ENCODE data around the gene PACS1.

Gene PACS1

DNA sequence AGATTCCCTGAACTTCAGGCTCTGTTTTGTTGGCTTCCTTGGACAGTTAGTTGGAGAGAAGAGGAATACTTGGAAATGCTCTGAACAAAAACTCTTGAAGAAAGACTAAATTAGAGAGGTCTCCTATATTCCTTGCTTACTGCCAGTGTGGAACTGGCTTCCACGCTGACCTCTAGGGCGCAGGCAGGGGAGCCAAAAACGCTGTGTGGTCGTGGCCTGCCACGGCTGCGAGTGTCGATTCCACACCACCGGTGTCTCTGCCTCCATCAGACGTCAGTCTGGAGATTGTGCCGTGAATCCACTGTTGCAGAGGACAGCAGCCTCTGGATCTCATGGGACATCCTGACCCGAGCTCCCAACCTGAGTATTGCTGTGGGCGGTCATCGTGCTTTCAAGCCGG lies 160.9 kb downstream of the PACS1 start:
- TF ChIP-seq, protein P1, sequence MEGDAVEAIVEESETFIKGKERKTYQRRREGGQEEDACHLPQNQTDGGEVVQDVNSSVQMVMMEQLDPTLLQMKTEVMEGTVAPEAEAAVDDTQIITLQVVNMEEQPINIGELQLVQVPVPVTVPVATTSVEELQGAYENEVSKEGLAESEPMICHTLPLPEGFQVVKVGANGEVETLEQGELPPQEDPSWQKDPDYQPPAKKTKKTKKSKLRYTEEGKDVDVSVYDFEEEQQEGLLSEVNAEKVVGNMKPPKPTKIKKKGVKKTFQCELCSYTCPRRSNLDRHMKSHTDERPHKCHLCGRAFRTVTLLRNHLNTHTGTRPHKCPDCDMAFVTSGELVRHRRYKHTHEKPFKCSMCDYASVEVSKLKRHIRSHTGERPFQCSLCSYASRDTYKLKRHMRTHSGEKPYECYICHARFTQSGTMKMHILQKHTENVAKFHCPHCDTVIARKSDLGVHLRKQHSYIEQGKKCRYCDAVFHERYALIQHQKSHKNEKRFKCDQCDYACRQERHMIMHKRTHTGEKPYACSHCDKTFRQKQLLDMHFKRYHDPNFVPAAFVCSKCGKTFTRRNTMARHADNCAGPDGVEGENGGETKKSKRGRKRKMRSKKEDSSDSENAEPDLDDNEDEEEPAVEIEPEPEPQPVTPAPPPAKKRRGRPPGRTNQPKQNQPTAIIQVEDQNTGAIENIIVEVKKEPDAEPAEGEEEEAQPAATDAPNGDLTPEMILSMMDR (conservative IDR thresholded peaks at IDR 0.05), result no peak
- TF ChIP-seq ZFX (IDR thresholded peaks at IDR 0.05), result no peak
- no peak overlapping the region for H3K27ac ChIP-seq

DNA sequence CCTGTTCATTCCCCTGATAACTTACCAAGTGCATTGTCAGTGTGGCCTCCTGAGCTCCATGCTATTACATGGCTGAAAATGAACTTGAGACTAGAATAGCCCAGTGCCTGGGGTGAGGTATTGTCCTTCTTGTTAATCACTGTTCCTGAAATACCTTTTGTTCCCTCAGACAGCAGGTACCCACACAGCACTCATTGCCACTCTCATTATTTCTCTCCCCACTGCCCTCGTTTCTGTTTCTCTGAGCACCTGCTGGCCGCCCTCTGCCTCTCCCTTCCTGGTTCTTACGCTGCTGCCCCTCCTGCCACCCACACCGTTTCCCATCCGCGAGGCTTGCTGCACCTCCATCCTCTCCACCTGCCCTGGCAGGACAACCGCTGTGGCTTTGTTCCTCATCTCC lies 161.5 kb downstream of the PACS1 start:
- H3K27ac ChIP-seq, result no peak overlapping the region

DNA sequence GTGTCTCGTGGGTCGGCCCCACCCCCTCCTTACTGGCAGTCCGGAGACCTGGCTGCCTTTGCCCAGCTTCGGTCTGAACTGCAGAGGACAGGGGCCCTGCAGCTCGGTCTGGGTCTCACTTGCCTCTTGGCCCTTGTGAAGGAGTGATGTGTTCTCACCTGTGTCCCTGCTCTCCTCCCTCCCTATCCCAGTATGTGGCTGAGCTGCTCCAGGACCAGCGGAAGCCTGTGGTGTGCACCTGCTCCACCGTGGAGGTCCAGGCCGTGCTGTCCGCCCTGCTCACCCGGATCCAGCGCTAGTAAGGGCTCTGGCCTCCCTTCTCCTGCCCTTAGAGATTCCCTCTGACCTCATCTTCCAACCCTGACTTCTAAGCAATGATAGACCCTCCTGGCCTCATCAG lies 162.7 kb downstream of the PACS1 start:
- no peak overlapping the region; the same call in 1 of the 2 replicates for H3K27ac ChIP-seq

More for the DNA sequence above, 161.5 kb downstream of the PACS1 start:
- TF ChIP-seq, protein P1 (conservative IDR thresholded peaks at IDR 0.05), result no peak
- TF ChIP-seq ZFX (IDR thresholded peaks at IDR 0.05), result no peak

DNA sequence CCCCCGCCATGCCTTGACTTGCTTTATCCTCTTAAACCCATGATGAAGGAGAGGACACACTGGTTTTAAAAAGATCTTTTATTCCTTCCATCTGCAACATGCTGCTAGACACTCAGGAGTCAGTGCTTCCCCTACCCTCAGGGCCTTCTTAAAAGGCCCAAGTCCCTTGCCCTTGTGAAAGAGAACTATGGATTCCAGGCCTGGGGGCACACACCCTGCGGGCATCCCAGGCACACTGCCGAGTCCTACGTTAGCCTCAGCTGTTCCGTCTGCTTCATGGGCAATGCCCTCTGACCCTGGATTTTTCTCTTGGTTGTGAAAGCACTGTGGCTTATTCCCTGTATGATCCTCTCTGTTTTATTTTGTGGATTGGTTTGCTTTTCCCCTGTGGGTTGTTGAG lies 163.2 kb downstream of the PACS1 start:
- TF ChIP-seq, protein P1 (conservative IDR thresholded peaks at IDR 0.05), result no peak
- no peak for TF ChIP-seq ZFX (IDR thresholded peaks at IDR 0.05)
- no peak overlapping the region for H3K27ac ChIP-seq

More for the DNA sequence above, 162.7 kb downstream of the PACS1 start:
- TF ChIP-seq, protein P1 (conservative IDR thresholded peaks at IDR 0.05), result no peak
- TF ChIP-seq ZFX (IDR thresholded peaks at IDR 0.05), result no peak

DNA sequence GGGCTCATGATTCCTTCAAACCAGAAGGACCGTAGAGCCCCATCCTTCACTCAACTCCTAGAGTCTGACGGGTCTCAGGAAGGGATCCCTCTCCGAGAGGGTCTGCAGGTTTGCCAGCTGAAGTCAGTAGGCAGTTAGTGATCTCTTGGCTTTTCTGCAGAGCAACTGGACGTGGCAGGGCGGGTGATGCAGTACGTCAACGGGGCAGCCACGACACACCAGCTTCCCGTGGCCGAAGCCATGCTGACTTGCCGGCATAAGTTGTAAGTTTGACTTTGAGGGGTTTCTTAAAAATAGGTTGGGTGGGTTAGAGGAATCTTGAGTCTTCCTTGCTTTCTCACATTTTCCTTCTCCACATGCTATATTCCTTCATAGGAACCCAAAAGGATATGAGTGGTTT lies 165.1 kb downstream of the PACS1 start:
- TF ChIP-seq ZFX (IDR thresholded peaks at IDR 0.05), result no peak
- TF ChIP-seq, protein P1 (conservative IDR thresholded peaks at IDR 0.05), result no peak

DNA sequence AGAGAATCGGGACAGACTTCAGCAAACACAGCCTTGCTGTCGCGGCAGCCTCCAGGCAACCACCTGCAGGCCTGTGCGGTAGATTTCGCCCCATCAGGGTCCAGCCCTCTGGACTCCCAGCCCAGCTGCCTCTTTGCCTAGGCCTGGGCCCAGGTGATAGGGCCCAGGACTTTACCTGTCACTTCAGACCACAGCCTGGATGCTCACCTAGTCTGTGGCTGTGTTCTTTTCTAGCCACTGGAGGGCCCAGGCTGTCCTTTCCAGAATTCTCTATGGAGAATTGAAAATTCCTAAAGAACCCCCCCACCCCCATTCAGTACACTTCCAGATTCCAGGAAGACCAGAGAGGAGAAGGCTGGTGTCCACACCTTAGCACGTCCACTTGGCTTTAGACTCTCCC lies 167.8 kb downstream of the PACS1 start:
- no peak for TF ChIP-seq ZFX (IDR thresholded peaks at IDR 0.05)
- TF ChIP-seq, protein P1 (conservative IDR thresholded peaks at IDR 0.05), result no peak
- H3K27ac ChIP-seq, result no peak overlapping the region

More for the DNA sequence above, 165.1 kb downstream of the PACS1 start:
- H3K27ac ChIP-seq, result no peak overlapping the region

DNA sequence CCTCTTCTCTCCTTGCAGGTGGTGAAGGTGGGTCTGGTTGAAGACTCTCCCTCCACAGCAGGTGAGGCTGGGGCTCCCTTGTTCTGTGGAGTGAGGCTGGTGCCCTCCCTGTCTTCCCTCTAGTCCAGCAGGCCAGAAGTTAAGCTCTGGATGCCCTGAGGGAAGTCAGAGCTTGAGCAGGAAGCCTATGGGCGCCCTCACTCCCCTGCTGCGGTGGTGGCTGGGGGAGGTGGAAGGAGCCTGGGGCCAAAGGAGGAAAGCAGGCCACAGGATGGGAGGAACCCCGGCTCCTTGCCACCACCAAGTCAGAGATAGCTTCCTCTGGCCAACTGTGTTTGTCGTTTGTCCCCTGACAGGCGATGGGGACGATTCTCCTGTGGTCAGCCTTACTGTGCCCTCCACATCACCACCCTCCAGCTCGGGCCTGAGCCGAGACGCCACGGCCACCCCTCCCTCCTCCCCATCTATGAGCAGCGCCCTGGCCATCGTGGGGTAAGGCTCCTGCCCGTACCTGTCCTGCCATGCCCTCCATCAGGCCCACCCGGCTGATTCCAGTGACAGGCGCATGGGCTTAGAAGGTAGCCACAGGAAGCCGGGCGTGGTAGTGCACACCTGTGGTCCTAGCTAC lies 168.8 kb downstream of the PACS1 start:
- TF ChIP-seq ZFX (IDR thresholded peaks at IDR 0.05), result no peak
- TF ChIP-seq, protein P1 (conservative IDR thresholded peaks at IDR 0.05), result no peak

More for the DNA sequence above, 168.8 kb downstream of the PACS1 start:
- no peak overlapping the region for H3K27ac ChIP-seq
